Adrenal gland (tissue), 5 donors: ENCODE data around the gene KCNK3.
"Not testable (repeated sequence)": the region's sequence is repeated elsewhere in the genome, so short reads cannot be mapped to it uniquely, and the experiment has no call there.

Experiments used
- POLR2A ChIP-seq, 2 donors: fragments of 450-650 bp; IDR thresholded peaks; one replicate each; pipeline ENCODE4 v1.6.1; 2017; ENCODE audit warnings: antibody characterized with exemption in 2 of 2, mild to moderate bottlenecking in 2 of 2, moderate library complexity in 1 of 2
- TF ChIP-seq, protein P1 (sequence below), 6 experiments: fragments of 450-650 bp in 4 of 6; fragments of 200-600 bp in 2 of 6; sonication (generic) in 1 of 6; IDR thresholded peaks; 1 replicate in 5 of 6; 2 replicates in 1 of 6; pipeline versions ENCODE4 v1.5.1 to v1.8.0; 2016 to 2021; ENCODE audit warnings: antibody characterized with exemption in 6 of 6, mild to moderate bottlenecking in 2 of 6, moderate library complexity in 1 of 6
- donor health status: DM: no; HTN: no; CAD: no.

DNA sequence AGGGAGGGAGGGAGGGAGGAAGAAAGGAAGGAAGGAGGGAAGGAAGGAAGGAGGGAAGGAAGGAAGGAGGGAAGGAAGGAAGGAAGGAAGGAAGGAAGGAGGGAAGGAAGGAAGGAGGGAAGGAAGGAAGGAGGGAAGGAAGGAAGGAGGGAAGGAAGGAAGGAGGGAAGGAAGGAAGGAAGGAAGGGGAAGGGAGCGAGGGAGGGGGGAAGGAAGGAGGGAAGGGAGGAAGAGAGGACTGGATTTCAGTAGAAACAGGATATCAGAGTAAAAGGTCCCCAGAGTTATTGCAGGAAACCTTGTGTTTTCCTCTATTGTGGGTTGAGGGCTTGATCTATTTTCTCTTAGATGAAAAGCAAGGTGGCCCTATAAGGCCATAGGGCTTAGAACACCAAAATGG is 37.4 kb upstream of the KCNK3 start:
- TF ChIP-seq, protein P1, sequence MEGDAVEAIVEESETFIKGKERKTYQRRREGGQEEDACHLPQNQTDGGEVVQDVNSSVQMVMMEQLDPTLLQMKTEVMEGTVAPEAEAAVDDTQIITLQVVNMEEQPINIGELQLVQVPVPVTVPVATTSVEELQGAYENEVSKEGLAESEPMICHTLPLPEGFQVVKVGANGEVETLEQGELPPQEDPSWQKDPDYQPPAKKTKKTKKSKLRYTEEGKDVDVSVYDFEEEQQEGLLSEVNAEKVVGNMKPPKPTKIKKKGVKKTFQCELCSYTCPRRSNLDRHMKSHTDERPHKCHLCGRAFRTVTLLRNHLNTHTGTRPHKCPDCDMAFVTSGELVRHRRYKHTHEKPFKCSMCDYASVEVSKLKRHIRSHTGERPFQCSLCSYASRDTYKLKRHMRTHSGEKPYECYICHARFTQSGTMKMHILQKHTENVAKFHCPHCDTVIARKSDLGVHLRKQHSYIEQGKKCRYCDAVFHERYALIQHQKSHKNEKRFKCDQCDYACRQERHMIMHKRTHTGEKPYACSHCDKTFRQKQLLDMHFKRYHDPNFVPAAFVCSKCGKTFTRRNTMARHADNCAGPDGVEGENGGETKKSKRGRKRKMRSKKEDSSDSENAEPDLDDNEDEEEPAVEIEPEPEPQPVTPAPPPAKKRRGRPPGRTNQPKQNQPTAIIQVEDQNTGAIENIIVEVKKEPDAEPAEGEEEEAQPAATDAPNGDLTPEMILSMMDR (IDR thresholded peaks at IDR 0.05): not testable (repeated sequence)
- TF ChIP-seq POLR2A (IDR thresholded peaks at IDR 0.05): not testable (repeated sequence)
